ENCODE measurements around the gene KIF26A. TPM values are rescaled to one million over a fixed set of nuclear protein-coding genes. Genes with fewer than 3 reads are reported as not detected.

Gene KIF26A
- total RNA-seq, 6 donors from 2014 or later: 1.8 to 7.3 (median 3.5) TPM

- no peak for TF ChIP-seq POLR2AphosphoS5 (IDR thresholded peaks at IDR 0.05)
- TF ChIP-seq POLR2A (IDR thresholded peaks at IDR 0.05): no peak
- TF ChIP-seq, protein P1, sequence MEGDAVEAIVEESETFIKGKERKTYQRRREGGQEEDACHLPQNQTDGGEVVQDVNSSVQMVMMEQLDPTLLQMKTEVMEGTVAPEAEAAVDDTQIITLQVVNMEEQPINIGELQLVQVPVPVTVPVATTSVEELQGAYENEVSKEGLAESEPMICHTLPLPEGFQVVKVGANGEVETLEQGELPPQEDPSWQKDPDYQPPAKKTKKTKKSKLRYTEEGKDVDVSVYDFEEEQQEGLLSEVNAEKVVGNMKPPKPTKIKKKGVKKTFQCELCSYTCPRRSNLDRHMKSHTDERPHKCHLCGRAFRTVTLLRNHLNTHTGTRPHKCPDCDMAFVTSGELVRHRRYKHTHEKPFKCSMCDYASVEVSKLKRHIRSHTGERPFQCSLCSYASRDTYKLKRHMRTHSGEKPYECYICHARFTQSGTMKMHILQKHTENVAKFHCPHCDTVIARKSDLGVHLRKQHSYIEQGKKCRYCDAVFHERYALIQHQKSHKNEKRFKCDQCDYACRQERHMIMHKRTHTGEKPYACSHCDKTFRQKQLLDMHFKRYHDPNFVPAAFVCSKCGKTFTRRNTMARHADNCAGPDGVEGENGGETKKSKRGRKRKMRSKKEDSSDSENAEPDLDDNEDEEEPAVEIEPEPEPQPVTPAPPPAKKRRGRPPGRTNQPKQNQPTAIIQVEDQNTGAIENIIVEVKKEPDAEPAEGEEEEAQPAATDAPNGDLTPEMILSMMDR (IDR thresholded peaks at IDR 0.05): no peak
- TF ChIP-seq EP300 (IDR thresholded peaks at IDR 0.05): no peak
- ATAC-seq (ENCODE audit: low FRiP score in 2 of 2): no peak
- peaks cover 3 to 12% (median 9%) of the 10 kb centered on the region in 4 donors for H3K4me1 ChIP-seq
- H3K4me3 ChIP-seq: no peak overlapping the region
- H3K36me3 ChIP-seq: no peaks in the 10 kb centered on the region
- peak in 1 of 2 donors; percentile 60 for DNase-seq
- 92% methylated on average over 9 of the region's 10 CpGs; no CpG with 5 or more reads in 1 of the 2 donors for WGBS, 2 donors
- no peak overlapping the region for H3K27ac ChIP-seq
- H3K27me3 ChIP-seq: no peaks in the 10 kb centered on the region
- no peaks in the 10 kb centered on the region for H3K9me3 ChIP-seq
Observed at GRCh38 chr14:104200591-104200990, 62.2 kb downstream of the KIF26A start.

- 86% methylated on average over 9 of the region's 13 CpGs; no CpG with 5 or more reads in 1 of the 2 donors for WGBS, 2 donors
- peak in 1 of 2 donors; percentile 68 for DNase-seq
- H3K9me3 ChIP-seq: no peaks in the 10 kb centered on the region
Observed at GRCh38 chr14:104201063-104201462, 62.7 kb downstream of the KIF26A start.

GRCh38 chr14:104201496-104201895, 63.1 kb downstream of the KIF26A start:
- Histone ChIP-seq H3K27ac (no peak overlapping the region), H3K9me3 (no peaks in the 10 kb centered on the region), H3K4me3 (no peak overlapping the region), H3K4me1 (peaks cover 3 to 16% (median 9%) of the 10 kb centered on the region in 4 donors), H3K27me3 (no peaks in the 10 kb centered on the region), H3K36me3 (no peaks in the 10 kb centered on the region)
- 92% methylated on average over 9 of the region's 9 CpGs; no CpG with 5 or more reads in 1 of the 2 donors for WGBS, 2 donors
- DNase-seq: peak in 1 of 2 donors; percentile 55
- ATAC-seq (ENCODE audit: low FRiP score in 2 of 2): no peak
- TF ChIP-seq POLR2AphosphoS5 (IDR thresholded peaks at IDR 0.05): no peak
- TF ChIP-seq EP300 (IDR thresholded peaks at IDR 0.05): no peak
- TF ChIP-seq, protein P1 (IDR thresholded peaks at IDR 0.05): no peak
- TF ChIP-seq POLR2A (IDR thresholded peaks at IDR 0.05): no peak

More at GRCh38 chr14:104201063-104201462, 62.7 kb downstream of the KIF26A start:
- peaks cover 3 to 12% (median 9%) of the 10 kb centered on the region in 4 donors for H3K4me1 ChIP-seq
- TF ChIP-seq, protein P1 (IDR thresholded peaks at IDR 0.05): no peak
- no peak for TF ChIP-seq POLR2AphosphoS5 (IDR thresholded peaks at IDR 0.05)
- no peak for TF ChIP-seq EP300 (IDR thresholded peaks at IDR 0.05)
- TF ChIP-seq POLR2A (IDR thresholded peaks at IDR 0.05): no peak
- no peak for ATAC-seq (ENCODE audit: low FRiP score in 2 of 2)
- no peaks in the 10 kb centered on the region for H3K27me3 ChIP-seq
- no peaks in the 10 kb centered on the region for H3K36me3 ChIP-seq
- no peak overlapping the region for H3K4me3 ChIP-seq
- H3K27ac ChIP-seq: no peak overlapping the region

- no peak overlapping the region for H3K27ac ChIP-seq
- no peaks in the 10 kb centered on the region for H3K27me3 ChIP-seq
- no peaks in the 10 kb centered on the region for H3K36me3 ChIP-seq
- peak; percentile 59 to 72 for DNase-seq
- H3K4me3 ChIP-seq: no peak overlapping the region
- H3K4me1 ChIP-seq: peaks cover 3 to 19% (median 9%) of the 10 kb centered on the region in 4 donors
- TF ChIP-seq POLR2A (IDR thresholded peaks at IDR 0.05) (no peak), POLR2AphosphoS5 (IDR thresholded peaks at IDR 0.05) (no peak), EP300 (IDR thresholded peaks at IDR 0.05) (no peak)
- TF ChIP-seq, protein P1 (IDR thresholded peaks at IDR 0.05): no peak
- 43 to 48% methylated on average over 15 to 22 of the region's 27 CpGs for WGBS, 2 donors
- ATAC-seq (ENCODE audit: low FRiP score in 2 of 2): no peak
- no peaks in the 10 kb centered on the region for H3K9me3 ChIP-seq
Observed at GRCh38 chr14:104202259-104203070, 64.1 kb downstream of the KIF26A start.
